Stimulated activated CD4-positive, alpha-beta T cell treated with anti-CD3 and anti-CD28 coated beads, Interleukin-2, amount 100 ng/mL, for 24 hours (primary cell): Measurements from ENCODE around the gene NUCKS1.
"Not testable (repeated sequence)": the region's sequence is repeated elsewhere in the genome, so short reads cannot be mapped to it uniquely, and the experiment has no call there.

ENCODE experiments used
- DNase-seq, 2 donors: peaks; one replicate each; pipeline ENCODE4 v3.0.0-alpha.2; 2020

Gene NUCKS1

DNA sequence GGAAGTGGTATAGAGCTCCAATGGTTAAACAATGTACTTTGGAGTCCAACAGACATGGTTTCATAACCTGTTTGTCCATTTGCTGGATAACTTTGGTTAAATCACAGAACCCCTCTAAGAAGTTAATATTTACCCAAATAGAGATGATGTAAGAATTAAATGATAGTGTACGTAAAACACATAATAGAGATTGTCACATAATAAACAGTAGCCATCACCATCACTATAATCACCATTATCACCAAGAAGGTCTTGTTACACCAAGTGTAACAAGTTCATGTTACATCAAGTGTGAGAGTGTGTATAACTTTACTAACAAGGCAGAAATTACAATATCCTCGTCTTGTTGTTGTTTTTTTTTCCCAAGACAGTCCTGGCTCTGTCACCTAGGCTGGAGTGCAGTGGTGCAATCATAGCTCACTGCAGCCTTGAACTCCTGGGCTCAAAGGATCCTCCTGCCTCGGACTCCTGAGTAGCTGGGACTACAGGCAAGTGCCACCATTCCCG lies 23.3 kb downstream of the NUCKS1 start:
- DNase-seq: no peak

DNA sequence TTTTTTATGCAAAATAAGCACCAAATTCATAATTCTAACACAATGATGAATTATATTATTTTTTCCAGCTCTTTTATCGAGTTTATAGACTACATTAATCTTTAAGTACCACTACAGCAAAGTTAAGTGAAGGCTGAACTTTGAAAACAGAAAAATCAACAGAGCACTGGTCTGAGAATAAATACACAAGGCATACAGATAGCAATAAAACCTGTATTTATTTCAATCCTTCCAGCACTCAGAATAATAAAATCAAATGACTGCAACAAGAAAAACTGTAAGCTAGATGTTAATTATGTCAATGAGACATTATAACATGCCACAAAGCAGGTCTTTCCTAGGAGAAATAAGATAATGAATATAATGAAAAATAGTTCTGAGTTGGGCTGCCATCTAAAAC lies 24.5 kb downstream of the NUCKS1 start:
- no peak for DNase-seq

DNA sequence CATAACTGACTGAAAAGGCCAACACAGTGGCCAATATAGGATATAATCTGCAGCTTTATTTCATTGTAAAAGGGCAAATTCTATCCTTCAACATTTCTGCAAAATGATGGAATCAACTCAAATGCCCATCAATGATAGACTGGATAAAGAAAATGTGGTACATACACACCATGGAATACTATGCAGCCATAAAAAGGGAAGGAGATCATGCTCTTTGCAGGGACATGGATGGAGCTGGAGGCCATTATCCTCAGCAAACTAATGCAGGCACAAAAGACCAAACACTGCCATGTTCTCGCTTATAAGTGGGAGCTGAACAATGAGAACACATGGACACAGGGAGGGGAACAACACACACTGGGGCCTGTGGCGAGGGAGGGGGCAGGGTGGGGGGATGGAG lies 29.2 kb downstream of the NUCKS1 start:
- not testable (repeated sequence) for DNase-seq

DNA sequence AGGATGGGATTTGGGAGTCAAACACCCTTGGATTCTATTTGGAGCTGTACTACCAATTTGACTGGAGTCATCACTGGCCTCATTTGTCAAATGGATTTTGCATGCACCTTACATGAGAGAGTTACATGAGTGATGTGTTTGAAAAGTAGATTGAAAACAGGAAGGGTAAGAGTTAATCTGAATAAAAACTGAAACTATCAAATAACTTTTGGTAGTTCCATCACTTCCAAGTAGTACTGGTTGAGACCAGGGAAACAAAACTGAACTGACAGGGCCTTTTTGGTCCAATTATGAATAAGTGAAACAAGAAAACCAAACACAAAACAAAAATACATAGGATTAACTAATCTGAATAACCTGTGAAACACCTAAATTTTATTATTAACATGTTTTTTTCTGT lies 30.2 kb downstream of the NUCKS1 start:
- DNase-seq: no peak

DNA sequence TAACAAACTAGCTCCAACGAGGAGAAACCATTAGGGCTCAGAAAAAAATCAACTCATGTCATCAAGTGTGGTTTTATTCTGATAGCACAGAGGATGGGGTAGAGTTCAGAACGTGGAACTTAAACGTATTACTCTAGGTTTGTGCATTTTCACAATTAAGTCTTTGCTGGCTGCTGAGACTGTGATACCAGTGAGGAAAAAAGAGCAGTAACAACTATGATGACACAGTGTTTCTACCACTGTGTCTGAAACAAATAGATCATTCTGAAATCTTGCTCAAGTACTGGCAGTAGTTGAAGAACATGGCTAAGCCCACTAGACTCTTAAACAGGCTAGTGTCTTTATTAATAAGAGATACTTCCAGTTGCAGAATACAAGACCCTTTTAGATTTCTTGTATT lies 31.0 kb downstream of the NUCKS1 start:
- DNase-seq: no peak

DNA sequence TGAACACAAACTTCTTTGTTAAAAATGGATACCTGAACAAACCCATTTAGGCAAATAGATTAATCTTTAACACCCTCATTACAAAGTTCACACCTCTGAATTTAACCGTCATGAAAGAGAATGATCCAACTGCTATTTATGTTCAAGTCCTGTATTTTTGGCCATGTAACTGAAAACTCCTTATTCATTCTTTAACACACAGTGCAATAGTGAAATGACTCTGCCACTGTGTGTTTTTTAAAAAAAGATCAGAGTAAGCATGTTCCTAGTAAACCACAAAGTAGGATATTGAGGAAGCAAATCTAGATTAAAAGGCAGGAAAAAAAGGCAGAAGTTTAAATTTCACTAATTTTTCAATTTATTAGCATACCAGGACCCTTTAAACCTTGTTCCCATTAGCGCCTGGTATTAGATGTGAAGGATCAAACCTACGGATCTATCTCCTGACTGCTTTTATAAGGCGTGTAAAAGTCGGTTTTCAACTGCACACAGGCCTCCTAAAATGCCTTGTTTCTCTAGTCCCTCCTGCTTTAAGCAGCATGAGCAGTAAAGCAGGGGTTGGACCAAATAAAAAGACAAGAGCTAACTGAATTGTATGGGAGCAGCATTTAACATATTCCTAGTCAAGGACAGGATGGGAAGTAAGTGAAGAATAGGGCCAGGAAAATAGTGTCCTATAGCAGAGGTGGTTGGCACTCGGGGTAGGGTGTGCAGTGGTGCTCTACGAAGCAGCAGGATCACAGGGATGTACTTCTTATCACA lies 33.4 kb downstream of the NUCKS1 start:
- no peak for DNase-seq

DNA sequence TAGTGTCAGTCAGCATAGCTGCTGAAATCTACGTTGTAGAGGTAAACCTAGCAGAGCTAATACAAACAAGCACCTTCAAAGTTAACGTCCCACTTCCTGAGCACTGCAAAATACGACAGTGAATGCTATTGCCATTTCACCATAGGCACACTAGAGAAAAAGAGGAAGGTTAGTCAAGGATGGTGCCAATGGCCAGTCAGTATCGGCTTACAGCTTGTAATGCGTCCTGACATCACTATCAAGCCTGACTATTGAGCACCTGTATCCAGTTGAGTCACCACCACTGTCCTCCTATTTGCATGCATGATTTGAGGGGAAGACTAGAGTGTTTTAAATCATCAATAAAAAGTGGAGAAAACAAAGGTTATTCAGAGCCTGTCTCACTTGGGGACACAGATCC lies 34.4 kb downstream of the NUCKS1 start:
- no peak for DNase-seq

DNA sequence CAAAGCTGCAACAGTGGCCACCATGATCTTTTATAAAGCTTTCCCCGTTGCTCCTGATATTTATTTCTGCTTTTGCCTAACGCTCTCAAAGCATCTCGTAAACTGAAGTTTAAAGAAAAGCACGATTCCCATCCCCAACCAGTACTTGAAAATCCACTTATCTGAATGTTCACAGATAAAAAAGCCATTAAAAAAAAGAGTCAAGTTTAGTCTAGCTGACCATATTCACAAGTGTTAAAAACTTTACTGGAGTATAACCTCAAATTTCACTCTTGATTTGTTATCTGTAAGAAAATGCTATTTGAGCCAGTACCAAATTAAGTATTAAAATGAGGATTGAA lies 35.1 kb downstream of the NUCKS1 start:
- no peak for DNase-seq

DNA sequence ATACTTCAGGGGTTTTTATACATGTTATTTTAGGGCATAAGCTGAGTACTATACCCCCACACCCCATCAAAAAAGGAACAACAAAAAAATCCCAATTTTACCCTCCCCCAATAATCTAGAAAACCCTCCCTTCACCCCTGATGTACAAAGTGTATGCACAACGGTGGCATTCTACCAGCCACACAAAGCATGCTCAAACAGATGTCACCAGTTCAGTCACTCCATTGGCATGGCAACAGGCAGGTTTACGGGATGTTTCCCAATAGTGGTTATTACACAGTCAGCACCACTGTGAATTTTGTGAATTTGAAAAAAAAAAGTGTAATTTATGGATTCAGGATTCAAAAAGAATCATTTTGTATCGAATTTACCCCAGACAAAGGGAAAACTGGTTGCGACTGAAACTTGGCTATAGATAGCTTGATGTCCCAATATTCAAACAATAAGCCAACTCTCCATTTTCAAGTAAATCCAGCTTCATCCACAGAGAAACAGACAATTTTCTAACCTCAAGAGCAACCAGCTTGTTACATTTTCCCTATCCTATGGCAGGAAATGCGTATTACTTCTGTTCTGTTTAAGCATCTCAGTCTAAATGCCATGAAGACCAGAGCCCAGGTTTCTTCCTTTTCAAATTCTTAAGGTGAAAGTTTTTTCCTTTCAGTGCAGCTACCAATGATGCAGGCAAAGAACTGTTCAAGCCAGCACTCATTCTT lies 35.6 kb downstream of the NUCKS1 start:
- no peak for DNase-seq

DNA sequence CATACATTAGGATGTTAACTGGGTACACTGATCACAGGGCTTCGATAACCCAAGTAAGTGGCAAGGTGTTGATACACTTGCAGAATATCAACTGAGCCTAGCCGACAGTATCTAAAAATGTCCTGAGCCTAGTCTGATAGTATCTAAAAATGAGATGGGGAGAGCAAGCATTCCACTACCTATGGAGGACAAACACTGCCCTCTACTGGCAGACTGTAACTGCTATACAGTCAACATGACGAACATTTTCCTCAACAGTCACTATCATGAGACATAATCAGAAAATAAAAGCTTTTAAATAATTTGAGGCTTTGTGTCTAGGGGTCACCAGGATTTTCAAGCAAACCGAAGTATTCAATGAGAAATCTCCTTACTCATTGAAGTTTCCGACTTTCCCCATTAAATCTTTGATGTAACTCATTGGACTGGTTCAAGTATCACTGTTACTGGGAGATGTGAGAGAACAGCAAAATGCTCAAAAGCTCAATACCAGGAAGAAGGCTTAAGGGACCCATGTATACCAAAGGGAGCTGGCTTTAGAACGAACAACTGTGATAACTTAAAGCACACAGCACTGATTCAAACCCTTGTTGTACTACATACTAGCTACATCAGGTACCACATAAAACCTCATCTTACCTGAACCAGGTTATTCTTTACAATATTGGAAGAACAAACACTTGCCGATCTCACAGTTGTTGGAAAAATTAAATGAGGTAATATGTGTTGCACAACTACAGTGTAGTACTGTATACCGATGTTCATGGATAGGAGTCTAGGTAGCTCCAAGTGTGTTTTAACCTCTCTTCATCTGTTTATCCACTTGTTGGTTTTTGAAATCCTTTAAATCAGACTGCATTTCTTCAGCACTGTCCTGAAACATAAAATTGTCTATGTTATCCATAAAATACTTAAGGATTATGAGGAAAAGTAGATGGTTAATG lies 38.6 kb downstream of the NUCKS1 start:
- peak; percentile 40 to 74 for DNase-seq

DNA sequence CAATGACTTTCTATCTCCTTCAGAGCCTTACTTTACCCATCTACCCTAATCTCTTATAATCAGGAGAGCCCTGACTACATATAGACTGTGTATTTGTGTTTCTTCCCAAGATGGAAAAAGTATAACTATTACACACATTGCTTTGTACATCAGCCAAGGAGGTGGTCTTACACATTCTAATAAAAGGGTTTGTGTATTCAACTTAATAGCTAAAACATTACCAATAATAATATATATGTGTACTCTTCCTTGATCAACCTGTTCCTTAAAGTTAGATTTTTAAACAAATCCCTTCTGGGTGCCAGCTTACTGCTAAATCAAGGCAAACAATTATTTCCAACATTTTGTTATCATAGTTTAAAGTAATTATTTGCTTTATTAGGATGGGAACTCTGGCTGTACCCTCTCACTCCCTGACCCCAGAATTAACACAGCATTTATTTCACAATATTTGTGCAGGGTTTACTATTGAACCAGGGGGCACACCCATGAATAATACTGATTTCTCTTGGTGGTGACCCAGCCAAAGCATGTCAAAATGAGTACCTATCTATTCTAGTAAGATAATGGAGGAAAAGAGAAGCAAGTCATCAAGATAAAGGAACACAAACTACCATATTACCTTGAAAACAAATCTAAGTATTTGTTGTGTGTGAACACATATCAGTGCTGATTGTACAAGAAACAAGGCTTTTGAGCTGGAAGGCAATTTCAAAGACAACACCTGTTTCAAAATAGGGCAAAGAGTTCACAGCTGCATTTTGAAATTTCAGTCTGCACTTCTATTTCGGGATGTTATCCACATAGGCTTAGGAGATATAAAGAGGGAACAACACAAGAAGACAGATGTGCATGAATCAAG lies 39.5 kb downstream of the NUCKS1 start:
- no peak for DNase-seq

DNA sequence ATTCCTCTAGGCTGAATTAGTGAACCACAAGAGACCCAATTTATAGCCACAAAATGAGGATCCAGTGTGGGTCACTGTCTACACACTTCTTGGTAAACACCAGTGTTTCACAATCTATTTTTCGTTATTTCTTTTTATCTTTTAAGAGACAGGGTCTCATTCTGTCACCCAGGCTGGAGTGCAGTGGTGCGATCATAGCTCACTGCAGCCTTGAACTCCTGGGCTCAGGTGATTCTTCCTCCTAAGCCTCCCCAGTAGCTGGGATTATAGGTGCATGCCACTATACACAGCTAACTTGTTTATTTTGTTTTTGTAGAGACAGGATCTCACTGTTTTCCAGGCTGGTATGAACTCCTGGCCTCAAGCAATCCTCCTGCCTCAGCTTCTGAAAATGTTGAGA lies 40.3 kb downstream of the NUCKS1 start:
- DNase-seq: no peak

DNA sequence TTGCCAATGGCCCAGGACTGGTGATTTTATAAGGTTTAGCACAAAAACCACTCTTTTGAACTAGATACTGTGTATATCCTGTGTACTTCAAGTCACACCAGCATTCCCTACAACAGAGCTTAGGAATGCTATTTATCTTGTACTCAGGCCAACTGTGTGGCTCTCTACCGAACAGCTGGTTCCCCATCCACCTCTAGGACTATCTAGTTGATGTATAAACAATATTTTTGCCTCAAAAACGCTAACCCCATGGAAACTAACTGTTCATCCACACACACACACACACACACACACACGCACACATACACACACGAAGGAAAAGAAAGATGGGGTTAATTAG lies 41.0 kb downstream of the NUCKS1 start:
- no peak for DNase-seq

DNA sequence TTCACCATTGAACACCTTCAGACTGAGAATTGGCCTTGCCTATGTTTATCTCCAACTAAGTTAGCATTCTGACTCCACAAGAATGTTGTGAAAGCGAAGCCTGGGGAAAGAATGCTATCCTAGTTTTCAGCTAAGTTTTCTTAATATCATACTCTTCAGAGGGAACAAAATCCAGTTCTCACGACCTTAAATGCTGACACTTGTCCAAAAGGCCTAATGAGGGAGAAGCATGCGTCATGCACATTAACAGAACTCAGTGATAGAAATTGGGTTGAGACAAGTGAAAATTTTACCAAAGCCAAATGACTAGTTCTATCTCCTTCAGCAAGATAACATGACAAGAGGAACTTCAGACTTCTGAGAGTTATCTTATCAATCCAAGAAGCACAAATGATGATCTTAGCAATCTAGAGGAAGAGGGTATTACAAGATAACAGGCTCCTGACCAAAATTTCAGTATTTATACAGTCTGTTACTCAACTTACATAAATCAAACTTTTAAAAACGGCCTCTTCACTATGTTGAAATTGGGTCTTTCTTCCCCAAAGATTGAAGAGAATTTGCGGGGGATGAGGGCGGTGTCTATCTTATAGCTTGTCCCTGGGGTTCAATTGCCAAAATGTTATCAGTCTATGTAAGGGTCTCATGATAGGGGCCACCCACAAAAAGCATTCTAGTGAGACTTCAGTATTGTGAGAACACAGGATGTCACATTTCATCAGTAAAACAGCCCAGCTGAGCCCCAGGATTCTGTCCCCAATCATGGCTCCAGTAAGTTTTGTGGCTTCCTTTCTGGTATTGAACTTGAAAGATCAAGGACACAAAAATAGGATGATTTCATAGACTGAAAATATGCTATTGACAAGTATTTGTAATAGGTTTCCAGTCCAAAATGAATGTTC lies 43.1 kb downstream of the NUCKS1 start:
- no peak for DNase-seq

DNA sequence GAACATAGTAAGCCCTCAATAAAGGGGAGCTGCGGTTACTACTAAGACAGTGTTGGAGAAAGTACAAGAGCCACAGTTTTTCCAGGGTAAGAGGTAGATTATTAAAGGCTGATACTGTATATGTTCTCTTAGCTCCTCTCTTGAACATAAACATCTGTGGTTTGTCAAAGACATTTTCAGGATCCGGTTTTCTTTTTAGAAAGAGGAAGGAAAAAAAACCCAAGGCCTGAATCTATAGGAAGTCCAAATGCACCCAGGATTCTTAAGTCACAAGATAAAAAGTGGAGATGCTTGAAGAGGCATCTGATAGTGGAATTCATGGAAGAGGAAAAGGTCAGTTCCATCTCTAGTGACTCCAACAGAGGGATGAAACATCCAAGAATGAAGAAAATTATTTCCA lies 45.1 kb downstream of the NUCKS1 start:
- DNase-seq: no peak

DNA sequence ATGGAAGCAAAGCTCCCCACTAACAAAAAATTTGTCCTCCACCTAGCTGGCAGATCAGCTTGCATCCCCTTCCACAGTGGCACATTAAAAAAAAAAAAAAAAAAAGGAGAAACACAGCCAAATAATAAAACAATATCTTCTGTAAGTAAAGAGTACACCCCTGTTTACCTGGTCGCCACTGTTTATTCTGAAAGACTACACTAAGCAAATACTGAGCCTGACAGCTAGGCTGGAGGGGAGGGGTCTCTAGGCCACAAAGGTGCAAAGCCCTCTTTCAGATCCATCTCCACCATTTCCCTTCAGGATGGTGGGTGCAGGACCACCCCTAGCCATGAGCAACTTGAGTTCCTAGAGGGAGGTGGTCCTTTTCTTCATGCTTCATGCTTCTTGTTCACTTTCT lies 46.9 kb downstream of the NUCKS1 start:
- DNase-seq: no peak

DNA sequence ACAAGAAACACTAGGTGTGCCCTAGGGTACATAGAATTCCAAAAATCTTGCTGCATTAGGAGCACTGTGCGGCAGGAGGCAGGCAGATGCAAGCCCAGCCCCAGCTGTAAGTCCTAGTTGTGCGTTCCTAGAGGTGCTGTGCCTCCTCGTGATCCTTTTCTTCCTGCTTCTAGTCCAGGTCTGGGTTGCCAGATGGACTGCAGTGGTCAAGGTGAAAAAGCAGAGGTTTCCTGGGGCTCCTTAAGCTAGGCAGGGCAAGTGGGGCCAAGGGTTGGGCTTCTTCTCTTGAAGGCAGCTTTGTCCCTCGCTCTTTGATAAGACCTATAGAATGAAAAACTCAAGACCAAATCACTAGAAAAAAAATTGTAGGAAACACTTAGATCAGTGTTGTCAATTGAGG lies 48.1 kb downstream of the NUCKS1 start:
- DNase-seq: no peak

DNA sequence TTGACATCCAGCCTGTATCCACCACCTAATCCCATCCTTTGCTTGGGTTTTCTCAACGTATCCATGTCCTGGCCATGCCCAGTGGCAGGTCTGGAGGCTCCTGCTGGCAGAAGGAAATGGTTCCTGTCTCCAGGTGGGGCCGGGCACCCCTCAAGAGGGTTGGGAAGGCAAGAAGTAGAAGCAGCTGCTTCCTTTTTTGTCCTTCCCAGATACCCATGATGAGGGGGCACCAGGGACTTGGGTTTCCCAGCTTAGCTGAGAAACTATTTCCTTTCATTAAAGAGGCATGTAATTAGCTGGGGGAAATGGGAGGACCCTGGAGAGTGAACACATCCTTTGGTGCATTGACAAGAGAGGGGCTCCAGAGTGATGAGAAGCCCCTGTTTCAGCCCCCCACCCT lies 48.6 kb downstream of the NUCKS1 start:
- DNase-seq: no peak

DNA sequence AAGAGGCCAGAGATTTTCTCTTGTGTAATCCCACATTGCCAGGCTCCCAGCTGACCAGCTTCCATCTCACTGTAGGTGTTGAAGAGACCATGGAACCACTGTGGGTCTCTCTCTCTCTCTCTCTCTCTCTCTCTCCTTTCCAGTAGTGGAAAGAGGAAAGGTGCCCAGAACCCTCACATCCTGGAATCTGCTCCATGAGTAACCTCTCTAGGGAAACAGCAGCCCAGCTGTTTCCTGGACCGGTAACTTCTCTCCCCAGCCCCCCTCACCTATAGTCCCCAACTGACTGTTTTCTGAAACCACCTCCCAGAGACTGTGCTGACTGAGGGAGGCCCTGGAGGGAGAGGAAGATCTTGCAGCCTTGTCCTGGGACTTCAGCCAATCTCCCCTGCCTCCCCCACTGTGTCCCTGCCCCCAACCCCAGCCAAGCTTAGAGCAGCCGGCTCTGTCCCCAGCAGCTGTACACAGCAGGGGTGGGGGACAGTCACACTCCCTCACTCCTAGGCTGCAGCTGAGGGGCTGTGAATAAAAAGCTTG lies 49.0 kb downstream of the NUCKS1 start:
- no peak for DNase-seq

DNA sequence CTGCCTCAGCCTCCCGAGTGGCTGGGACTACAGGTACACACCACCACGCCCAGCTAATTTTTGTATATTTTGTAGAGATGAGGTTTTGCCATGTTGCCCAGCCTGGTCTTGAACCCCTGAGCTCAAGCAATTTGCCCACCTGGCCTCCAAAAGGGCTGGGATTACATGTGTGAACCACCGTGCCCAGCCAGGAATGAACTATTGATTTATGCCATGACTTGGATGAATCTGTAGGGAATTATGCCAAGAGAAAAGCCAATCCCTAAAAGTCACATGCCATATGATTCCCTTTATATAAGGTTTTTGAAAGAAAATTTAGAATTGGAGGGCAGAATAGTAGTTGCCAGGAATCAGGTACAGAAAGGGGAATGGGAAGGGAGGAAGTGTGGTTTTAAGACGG lies 50.6 kb downstream of the NUCKS1 start:
- DNase-seq: no peak

DNA sequence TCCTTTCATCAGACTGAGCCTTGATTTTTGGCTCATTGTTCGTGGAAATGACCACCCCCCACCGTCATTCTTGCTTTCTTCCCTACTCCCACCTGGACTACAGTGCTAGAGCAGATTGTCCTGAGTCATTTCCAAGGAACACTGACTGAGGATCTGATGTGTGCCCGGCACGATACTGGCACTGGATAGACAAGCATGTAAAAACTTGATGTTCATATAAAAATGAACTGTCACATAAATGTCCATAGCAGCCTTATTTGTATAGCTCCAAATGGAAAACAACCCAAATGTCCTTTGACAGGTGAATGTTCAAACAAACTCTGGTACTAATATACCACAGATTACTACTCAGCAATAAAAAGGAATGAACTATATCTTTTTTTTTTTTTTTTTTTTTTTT lies 51.1 kb downstream of the NUCKS1 start:
- no peak for DNase-seq
